ENCODE data around the gene CD19. TPM values are rescaled to one million over a fixed set of nuclear protein-coding genes. Genes with fewer than 3 reads are reported as not detected.

CD19 gene
- polyA plus RNA-seq, 3 donors: 0.28 to 0.75 (median 0.65) TPM

DNA sequence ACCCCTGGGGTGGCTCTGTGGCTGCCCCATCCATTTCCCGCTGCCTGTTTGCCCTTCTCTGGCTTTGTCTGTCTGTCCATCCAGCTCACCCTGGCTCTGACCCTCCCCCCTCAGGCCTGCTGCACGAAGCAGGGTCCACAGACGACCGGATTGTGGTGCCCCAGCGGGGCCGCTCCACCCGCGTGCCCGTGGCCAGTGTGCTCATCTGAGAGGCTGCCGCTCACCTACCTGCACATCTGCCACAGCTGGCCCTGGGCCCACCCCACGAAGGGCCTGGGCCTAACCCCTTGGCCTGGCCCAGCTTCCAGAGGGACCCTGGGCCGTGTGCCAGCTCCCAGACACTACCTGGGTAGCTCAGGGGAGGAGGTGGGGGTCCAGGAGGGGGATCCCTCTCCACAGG is 52.3 kb downstream of the CD19 start:
- Histone ChIP-seq H3K4me1 (ENCODE audit: control insufficient read depth in 1 of 2, insufficient read depth in 2 of 2, low read length in 2 of 2) (peaks cover 20 to 21% of the 10 kb centered on the region in 2 donors), H4K20me1 (ENCODE audit: insufficient read depth, low read length) (peaks cover 26% of the 10 kb centered on the region), H3K9me3 (replicated peaks in 1 of 2; ENCODE audit: control insufficient read depth in 1 of 2, insufficient read depth in 1 of 2, low read length in 2 of 2) (peaks cover 0 to 23% of the 10 kb centered on the region in 2 donors), H3K27ac (ENCODE audit: low read depth in 1 of 2, low read length in 2 of 2) (peak overlapping the region in 1 of 2 donors; percentile 56), H3K9ac (ENCODE audit: insufficient read depth, low read length, poor library complexity, severe bottlenecking) (peak overlapping the region; percentile 56), H2AFZ (ENCODE audit: insufficient read depth, low read depth, low read length, poor library complexity, severe bottlenecking) (no peak overlapping the region), H3K4me3 (replicated peaks in 1 of 3; ENCODE audit: low read depth in 2 of 3, low read length in 3 of 3) (peak overlapping the region in 1 of 3 experiments; percentile 65), H3K79me2 (ENCODE audit: insufficient read depth, low read length) (no peaks in the 10 kb centered on the region), H3K36me3 (replicated peaks in 1 of 2; ENCODE audit: control insufficient read depth in 1 of 2, insufficient read depth in 2 of 2, low read length in 2 of 2) (peaks cover 70 to 85% of the 10 kb centered on the region in 2 donors), H3K27me3 (ENCODE audit: control insufficient read depth in 2 of 2, insufficient read depth in 2 of 2, low read length in 2 of 2) (peaks cover 0 to 4% of the 10 kb centered on the region in 2 donors), H3K4me2 (replicated peaks; ENCODE audit: extremely low read depth, low read length, poor library complexity, severe bottlenecking) (peak overlapping the region; percentile 73)
- H3K4me1 Mint-ChIP-seq: peaks cover 21% of the 10 kb centered on the region
- peak overlapping the region in 1 of 2 donors; percentile 80 for H3K4me3 Mint-ChIP-seq
- no peak for DNase-seq
- 70% methylated on average over 11 of the region's 12 CpGs for WGBS (ENCODE audit: insufficient coverage)
- peaks cover 6 to 22% (median 19%) of the 10 kb centered on the region in 3 donors for H3K27me3 Mint-ChIP-seq (ENCODE audit: low read depth in 3 of 3)
- H3K9me3 Mint-ChIP-seq: peaks cover 17 to 33% (median 24%) of the 10 kb centered on the region in 7 donors
- TF ChIP-seq, protein P1, sequence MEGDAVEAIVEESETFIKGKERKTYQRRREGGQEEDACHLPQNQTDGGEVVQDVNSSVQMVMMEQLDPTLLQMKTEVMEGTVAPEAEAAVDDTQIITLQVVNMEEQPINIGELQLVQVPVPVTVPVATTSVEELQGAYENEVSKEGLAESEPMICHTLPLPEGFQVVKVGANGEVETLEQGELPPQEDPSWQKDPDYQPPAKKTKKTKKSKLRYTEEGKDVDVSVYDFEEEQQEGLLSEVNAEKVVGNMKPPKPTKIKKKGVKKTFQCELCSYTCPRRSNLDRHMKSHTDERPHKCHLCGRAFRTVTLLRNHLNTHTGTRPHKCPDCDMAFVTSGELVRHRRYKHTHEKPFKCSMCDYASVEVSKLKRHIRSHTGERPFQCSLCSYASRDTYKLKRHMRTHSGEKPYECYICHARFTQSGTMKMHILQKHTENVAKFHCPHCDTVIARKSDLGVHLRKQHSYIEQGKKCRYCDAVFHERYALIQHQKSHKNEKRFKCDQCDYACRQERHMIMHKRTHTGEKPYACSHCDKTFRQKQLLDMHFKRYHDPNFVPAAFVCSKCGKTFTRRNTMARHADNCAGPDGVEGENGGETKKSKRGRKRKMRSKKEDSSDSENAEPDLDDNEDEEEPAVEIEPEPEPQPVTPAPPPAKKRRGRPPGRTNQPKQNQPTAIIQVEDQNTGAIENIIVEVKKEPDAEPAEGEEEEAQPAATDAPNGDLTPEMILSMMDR (IDR thresholded peaks at IDR 0.05): no peak
- H3K27ac Mint-ChIP-seq: peak overlapping the region in 2 of 7 donors; percentile 20 to 72
- intact Hi-C loops (cut with micrococcal nuclease): no loop called here
- peaks cover 74 to 93% of the 10 kb centered on the region in 2 donors for H3K36me3 Mint-ChIP-seq

DNA sequence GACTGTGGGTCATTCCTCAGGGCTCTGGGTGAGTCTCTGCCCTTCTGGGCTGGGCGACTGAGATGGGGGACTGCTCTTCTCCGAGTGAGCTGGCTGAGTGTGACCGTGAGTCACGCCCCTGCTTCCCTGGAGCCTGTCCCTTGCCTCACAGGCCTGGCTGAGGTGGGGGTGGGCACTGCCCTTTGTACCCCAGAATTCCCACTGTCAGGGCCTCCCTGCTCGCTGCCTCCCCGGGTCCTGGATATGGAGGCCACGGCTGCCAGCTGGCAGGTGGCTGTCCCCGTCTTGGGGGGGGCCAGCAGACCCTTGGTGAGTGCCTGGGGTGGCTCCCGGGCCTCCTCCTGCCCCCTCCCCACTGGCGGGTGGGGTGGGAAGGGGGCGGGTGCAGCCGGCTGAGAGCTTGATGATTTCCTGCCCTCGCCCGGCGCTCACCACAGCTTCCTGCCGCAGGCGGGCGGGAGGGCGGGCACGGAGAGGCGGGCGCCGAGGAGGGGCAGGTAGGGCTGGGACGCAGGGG is 52.9 kb downstream of the CD19 start, which contains the start of gene LAT:
Gene LAT, plus strand, starts transcription at position 434 of the 517 bp plus-strand sequence. CDS start 366 bp downstream, outside the sequence.
- intact Hi-C loops (cut with micrococcal nuclease): no loop called here
- no peaks in the 10 kb centered on the region for H3K79me2 ChIP-seq (ENCODE audit: insufficient read depth, low read length)
- peaks cover 0 to 23% of the 10 kb centered on the region in 2 donors for H3K9me3 ChIP-seq (replicated peaks in 1 of 2; ENCODE audit: control insufficient read depth in 1 of 2, insufficient read depth in 1 of 2, low read length in 2 of 2)
- H3K9me3 Mint-ChIP-seq: peaks cover 17 to 33% (median 24%) of the 10 kb centered on the region in 7 donors
- TF ChIP-seq, protein P1 (IDR thresholded peaks at IDR 0.05): no peak
- peak within 1 kb of the TSS in 3 of 7 donors; percentile 15 to 72 (median 20) for H3K27ac Mint-ChIP-seq
- H3K9ac ChIP-seq (ENCODE audit: insufficient read depth, low read length, poor library complexity, severe bottlenecking): peak within 1 kb of the TSS; percentile 56
- peak within 1 kb of the TSS in 1 of 2 donors; percentile 56 for H3K27ac ChIP-seq (ENCODE audit: low read depth in 1 of 2, low read length in 2 of 2)
- peaks cover 20 to 21% of the 10 kb centered on the region in 2 donors for H3K4me1 ChIP-seq (ENCODE audit: control insufficient read depth in 1 of 2, insufficient read depth in 2 of 2, low read length in 2 of 2)
- peak within 1 kb of the TSS; percentile 73 for H3K4me2 ChIP-seq (replicated peaks; ENCODE audit: extremely low read depth, low read length, poor library complexity, severe bottlenecking)
- peaks cover 70 to 85% of the 10 kb centered on the region in 2 donors for H3K36me3 ChIP-seq (replicated peaks in 1 of 2; ENCODE audit: control insufficient read depth in 1 of 2, insufficient read depth in 2 of 2, low read length in 2 of 2)
- peaks cover 76 to 93% of the 10 kb centered on the region in 2 donors for H3K36me3 Mint-ChIP-seq
- peaks cover 6 to 23% (median 21%) of the 10 kb centered on the region in 3 donors for H3K27me3 Mint-ChIP-seq (ENCODE audit: low read depth in 3 of 3)
- WGBS (ENCODE audit: insufficient coverage): 1% methylated on average over 14 of the region's 24 CpGs
- peak within 1 kb of the TSS; percentile 50 for H2AFZ ChIP-seq (ENCODE audit: insufficient read depth, low read depth, low read length, poor library complexity, severe bottlenecking)
- peaks cover 21% of the 10 kb centered on the region for H3K4me1 Mint-ChIP-seq
- H3K27me3 ChIP-seq (ENCODE audit: control insufficient read depth in 2 of 2, insufficient read depth in 2 of 2, low read length in 2 of 2): peaks cover 0 to 4% of the 10 kb centered on the region in 2 donors
- H4K20me1 ChIP-seq (ENCODE audit: insufficient read depth, low read length): peaks cover 24% of the 10 kb centered on the region
- H3K4me3 Mint-ChIP-seq: peak within 1 kb of the TSS; percentile 64 to 80
- DNase-seq: peak; percentile 69 to 87 (median 76)
- peak within 1 kb of the TSS in 2 of 3 experiments; percentile 15 to 65 for H3K4me3 ChIP-seq (replicated peaks in 1 of 3; ENCODE audit: low read depth in 2 of 3, low read length in 3 of 3)
